MCF 10A (cell line): ENCODE measurements around the gene PRXL2C. TPM values are rescaled to one million over a fixed set of nuclear protein-coding genes. Genes with fewer than 3 reads are reported as not detected.
"Not testable (repeated sequence)": the region's sequence is repeated elsewhere in the genome, so short reads cannot be mapped to it uniquely, and the experiment has no call there.

Experiments
- Bru-seq: library from RNA; stranded (reverse); fragments of 400-500 nt; gene quantifications from one replicate; lab custom pipeline; 2021; lab: Mats Ljungman, UMichigan
- BruChase-seq, 2 experiments: library from RNA; stranded (reverse); fragments of 400-500 nt; gene quantifications; one replicate each; lab custom pipeline; 2021; lab: Mats Ljungman, UMichigan
- BruUV-seq: library from RNA; stranded (reverse); fragments of 400-500 nt; replicated peaks from 2 replicates; lab custom pipeline; 2021; lab: Mats Ljungman, UMichigan
- CTCF ChIA-PET: fragments of 300-600 bp; sonication (Branson Sonifier 250); formaldehyde crosslinking; extraction: SDS; loops from one replicate; lab custom pipeline; 2021; ENCODE audit warnings: antibody characterized with exemption, inconsistent platforms; lab: Yijun Ruan, JAX
- POLR2A ChIA-PET: fragments of 300-600, 350-650 bp; sonication (Branson Sonifier 250); formaldehyde crosslinking; extraction: SDS; loops from one replicate; lab custom pipeline; 2020; ENCODE audit warnings: antibody characterized with exemption, inconsistent platforms; lab: Yijun Ruan, JAX
- DNase-seq: peaks from one replicate; pipeline ENCODE4 v3.0.0-alpha.2; 2018; ENCODE audit not compliant: unreplicated experiment
- H3K27ac Mint-ChIP-seq: one replicate; pipeline ENCODE4 v1.8.0; 2022; ENCODE audit warnings: mild to moderate bottlenecking, low read depth, mixed read lengths; ENCODE audit not compliant: unreplicated experiment
- H3K27me3 Mint-ChIP-seq: one replicate; pipeline ENCODE4 v1.8.0; 2022; ENCODE audit warnings: mixed read lengths; ENCODE audit not compliant: insufficient read depth, unreplicated experiment
- H3K36me3 Mint-ChIP-seq: one replicate; pipeline ENCODE4 v1.8.0; 2022; ENCODE audit warnings: mild to moderate bottlenecking, moderate library complexity, mixed read lengths; ENCODE audit not compliant: insufficient read depth, unreplicated experiment
- H3K4me1 Mint-ChIP-seq: one replicate; pipeline ENCODE4 v1.8.0; 2022; ENCODE audit warnings: mixed read lengths; ENCODE audit not compliant: insufficient read depth, unreplicated experiment
- H3K4me3 Mint-ChIP-seq: one replicate; pipeline ENCODE4 v1.8.0; 2022; ENCODE audit warnings: mild to moderate bottlenecking, moderate library complexity, mixed read lengths; ENCODE audit not compliant: unreplicated experiment
- H3K9me3 Mint-ChIP-seq: one replicate; pipeline ENCODE4 v1.8.0; 2022; ENCODE audit warnings: mixed read lengths; ENCODE audit not compliant: unreplicated experiment
- CTCF ChIP-seq: fragments of 200-600 bp; IDR thresholded peaks from one replicate; pipeline ENCODE4 v1.8.0; 2022; ENCODE audit warnings: antibody characterized with exemption, mild to moderate bottlenecking; ENCODE audit not compliant: unreplicated experiment
- intact Hi-C: fragments of 100-400 bp; cut with micrococcal nuclease; formaldehyde crosslinking; loops from 2 replicates; pipeline ENCODE4 v1.14.1; 2022
- long read RNA-seq: library from polyadenylated mRNA; stranded (forward); transcript quantifications from one replicate; pipeline ENCODE4 v2.0.0, GENCODE V29; 2022
- total RNA-seq: library from RNA; stranded (reverse); gene quantifications from 2 replicates; pipeline ENCODE4 v1.2.3, GENCODE V29; 2022

Gene PRXL2C
- total RNA-seq (15.6 and 17.0 TPM in 2 replicates), Bru-seq, nascent RNA (percentile 66 among the genes with signal in this experiment), BruChase-seq, experiment 1, labeled RNA remaining after a 6-hour chase (percentile 87 among the genes with signal in this experiment), BruChase-seq, experiment 2, labeled RNA remaining after a 2-hour chase (percentile 71 among the genes with signal in this experiment)
- long read RNA-seq, transcript PRXL2C-201 (6 exons, 2,863 nt) = major isoform, 14 of 33 reads
- long read RNA-seq, partial matches to known transcripts = 0 of 33 reads
- long read RNA-seq, other reads (novel, unspliced or antisense) = 15 of 33 reads

- ChIA-PET POLR2A (interaction anchor here (0.6 to 2.8 kb wide), 12 partner anchors 10 to 1145 kb away, joined by 3 to 12 read pairs (median 5); partner anchors contain the start of genes HABP4 and ZNF510), CTCF (interaction anchor here (0.6 to 2.3 kb wide), 6 partner anchors 11 to 202 kb away, joined by 3 to 16 read pairs (median 4); partner anchors contain the start of gene ZNF510)
- no TSS peak for BruUV-seq
- Mint-ChIP-seq H3K36me3 (peaks cover 17% of the 10 kb centered on the region), H3K4me3 (peak within 1 kb of the TSS; percentile 79), H3K4me1 (peaks cover 13% of the 10 kb centered on the region), H3K27me3 (no peaks in the 10 kb centered on the region), H3K9me3 (no peaks in the 10 kb centered on the region), H3K27ac (peak within 1 kb of the TSS; percentile 91)
- DNase-seq = peak; percentile 58
- TF ChIP-seq CTCF = no peak
- intact Hi-C loops = no loop called here
These were observed at the start of gene PRXL2C for GRCh38 chr9:96655198-96655851. PRXL2C (minus strand) TSS chr9:96655317; CDS start chr9:96655281, 36 bp downstream.

- H3K27ac Mint-ChIP-seq, intact Hi-C loops: not testable (repeated sequence)
These were observed 45.7 kb upstream of the PRXL2C start for GRCh38 chr9:96700721-96701375.

GRCh38 chr9:96691326-96691725, 36.2 kb upstream of the PRXL2C start:
- BruUV-seq = no TSS peak
- ChIA-PET CTCF (interaction anchor here (0.6 kb wide), 1 partner anchor 1560 kb away, joined by 3 read pairs; no protein-coding TSS in a partner anchor), POLR2A (interaction anchor here (0.7 kb wide), 1 partner anchor 1195 kb away, joined by 4 read pairs; no protein-coding TSS in a partner anchor)
- Mint-ChIP-seq H3K4me3 (no peak overlapping the region), H3K9me3 (peaks cover 17% of the 10 kb centered on the region), H3K4me1 (no peaks in the 10 kb centered on the region), H3K27me3 (peaks cover 3% of the 10 kb centered on the region), H3K36me3 (no peaks in the 10 kb centered on the region), H3K27ac (no peak overlapping the region)
- DNase-seq = no peak
- intact Hi-C loops = no loop called here
- TF ChIP-seq CTCF = no peak

More at GRCh38 chr9:96700721-96701375, 45.7 kb upstream of the PRXL2C start:
- Mint-ChIP-seq H3K9me3 (peaks cover 26% of the 10 kb centered on the region), H3K27me3 (peaks cover 22% of the 10 kb centered on the region)
- H3K36me3 Mint-ChIP-seq, BruUV-seq, CTCF ChIA-PET, H3K4me3 Mint-ChIP-seq, H3K4me1 Mint-ChIP-seq, DNase-seq: not testable (repeated sequence)
- POLR2A ChIA-PET = interaction anchor here (1.4 kb wide), 1 partner anchor 12 kb away, joined by 3 read pairs; no protein-coding TSS in a partner anchor

- POLR2A ChIA-PET = no interaction called here
- intact Hi-C loops = no loop called here
- no peak for DNase-seq
- no TSS peak for BruUV-seq
- no peak overlapping the region for H3K4me3 Mint-ChIP-seq
- CTCF ChIA-PET = interaction anchor here (1.1 kb wide), 1 partner anchor 10 kb away, joined by 3 read pairs; no protein-coding TSS in a partner anchor
- TF ChIP-seq CTCF = no peak
- no peaks in the 10 kb centered on the region for H3K4me1 Mint-ChIP-seq
- H3K36me3 Mint-ChIP-seq = no peaks in the 10 kb centered on the region
- peaks cover 15% of the 10 kb centered on the region for H3K9me3 Mint-ChIP-seq
- no peaks in the 10 kb centered on the region for H3K27me3 Mint-ChIP-seq
- H3K27ac Mint-ChIP-seq = no peak overlapping the region
These were observed 33.8 kb upstream of the PRXL2C start for GRCh38 chr9:96688745-96689464.
